Skeletal muscle satellite cell (primary cell): Measurements from ENCODE around the gene PLXNB2.
"Not testable (repeated sequence)": the region's sequence is repeated elsewhere in the genome, so short reads cannot be mapped to it uniquely, and the experiment has no call there.

Source experiments
- H3K27me3 ChIP-seq: 2 replicates; pipeline ENCODE4 v1.7.0; 2013; ENCODE audit warnings: low read length; ENCODE audit not compliant: control insufficient read depth, insufficient read depth
- H3K36me3 ChIP-seq: 2 replicates; pipeline ENCODE4 v1.7.0; 2013; ENCODE audit warnings: mild to moderate bottlenecking, control low read depth, low read length; ENCODE audit not compliant: insufficient read depth
- H3K4me1 ChIP-seq: 2 replicates; pipeline ENCODE4 v1.7.0; 2013; ENCODE audit warnings: low read length; ENCODE audit not compliant: control insufficient read depth, insufficient read depth
- H3K4me2 ChIP-seq: 2 replicates; pipeline ENCODE4 v1.7.0; 2013; ENCODE audit warnings: mild to moderate bottlenecking, low read length
- H3K4me3 ChIP-seq: 2 replicates; pipeline ENCODE4 v1.7.0; 2013; ENCODE audit warnings: low read length
- H3K9ac ChIP-seq: 2 replicates; pipeline ENCODE4 v1.7.0; 2013; ENCODE audit warnings: mild to moderate bottlenecking, low read depth, low read length, moderate library complexity
- H3K9me3 ChIP-seq: replicated peaks from 2 replicates; pipeline ENCODE4 v1.7.0; 2013; ENCODE audit warnings: mild to moderate bottlenecking, control low read depth, low read length

PLXNB2 gene

GRCh38 chr22:50322382-50323104, 15.1 kb upstream of the PLXNB2 start:
- not testable (repeated sequence) for H3K36me3 ChIP-seq, H3K4me3 ChIP-seq, H3K9me3 ChIP-seq, H3K27me3 ChIP-seq, H3K4me2 ChIP-seq, H3K9ac ChIP-seq
- peaks cover 16% of the 10 kb centered on the region for H3K4me1 ChIP-seq

DNA sequence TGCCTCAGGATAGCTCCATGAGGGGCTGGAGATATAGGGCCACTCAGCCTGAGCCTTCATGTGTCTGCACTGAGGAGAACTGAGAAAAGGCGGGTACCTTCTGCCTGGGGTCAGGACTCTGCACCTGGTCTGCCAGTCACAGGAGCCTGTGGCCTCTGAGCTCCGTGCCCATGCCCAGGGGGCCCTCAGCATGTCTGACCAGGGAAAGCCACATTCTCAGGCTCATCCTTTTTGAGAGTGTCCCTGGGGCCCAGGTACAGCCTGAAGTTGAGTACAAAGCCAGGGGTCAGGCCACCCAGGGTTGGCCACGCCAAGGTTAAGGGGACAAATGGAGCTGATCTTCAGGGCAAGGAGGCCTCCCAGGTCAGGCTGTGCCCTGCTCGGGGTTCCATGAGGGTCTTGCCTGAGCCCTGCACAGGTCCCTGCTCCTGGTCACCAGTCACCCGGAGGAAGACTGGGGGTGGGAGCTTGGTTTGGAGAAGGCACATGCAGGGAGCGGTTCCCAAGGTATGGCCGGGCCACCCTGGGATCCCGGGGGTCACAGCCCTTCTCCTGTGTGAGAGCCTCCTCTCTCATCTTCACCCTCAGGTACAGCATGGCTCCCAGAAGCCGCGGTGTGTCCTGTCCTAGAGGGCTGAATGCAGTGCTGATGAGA, 13.4 kb upstream of the PLXNB2 start:
- H3K4me2 ChIP-seq, result no peak overlapping the region
- H3K36me3 ChIP-seq, result no peaks in the 10 kb centered on the region
- H3K4me3 ChIP-seq, result no peak overlapping the region
- no peak overlapping the region for H3K9ac ChIP-seq
- peaks cover 3% of the 10 kb centered on the region for H3K4me1 ChIP-seq
- no peaks in the 10 kb centered on the region for H3K9me3 ChIP-seq
- no peaks in the 10 kb centered on the region for H3K27me3 ChIP-seq

- H3K9me3 ChIP-seq, result no peaks in the 10 kb centered on the region
- no peaks in the 10 kb centered on the region for H3K4me1 ChIP-seq
- H3K36me3 ChIP-seq, result no peaks in the 10 kb centered on the region
- no peak overlapping the region for H3K4me3 ChIP-seq
- no peak overlapping the region for H3K4me2 ChIP-seq
- H3K27me3 ChIP-seq, result no peaks in the 10 kb centered on the region
- H3K9ac ChIP-seq, result no peak overlapping the region
These were observed 12.7 kb upstream of the PLXNB2 start for GRCh38 chr22:50320116-50320515.

- no peaks in the 10 kb centered on the region for H3K9me3 ChIP-seq
- H3K27me3 ChIP-seq, result no peaks in the 10 kb centered on the region
- no peaks in the 10 kb centered on the region for H3K4me1 ChIP-seq
- no peak overlapping the region for H3K9ac ChIP-seq
- H3K4me3 ChIP-seq, result no peak overlapping the region
- no peaks in the 10 kb centered on the region for H3K36me3 ChIP-seq
- H3K4me2 ChIP-seq, result no peak overlapping the region
These were observed 12.1 kb upstream of the PLXNB2 start for GRCh38 chr22:50319503-50319951.

- Histone ChIP-seq H3K9me3 (no peaks in the 10 kb centered on the region), H3K4me2 (no peak overlapping the region), H3K9ac (no peak overlapping the region), H3K36me3 (no peaks in the 10 kb centered on the region), H3K4me1 (no peaks in the 10 kb centered on the region), H3K27me3 (no peaks in the 10 kb centered on the region), H3K4me3 (no peak overlapping the region)
These were observed 11.4 kb upstream of the PLXNB2 start for GRCh38 chr22:50318698-50319411.

- H3K36me3 ChIP-seq, result no peaks in the 10 kb centered on the region
- no peaks in the 10 kb centered on the region for H3K27me3 ChIP-seq
- H3K4me2 ChIP-seq, result no peak overlapping the region
- no peaks in the 10 kb centered on the region for H3K9me3 ChIP-seq
- no peaks in the 10 kb centered on the region for H3K4me1 ChIP-seq
- no peak overlapping the region for H3K9ac ChIP-seq
- H3K4me3 ChIP-seq, result no peak overlapping the region
These were observed 10.9 kb upstream of the PLXNB2 start for GRCh38 chr22:50318356-50318697.

DNA sequence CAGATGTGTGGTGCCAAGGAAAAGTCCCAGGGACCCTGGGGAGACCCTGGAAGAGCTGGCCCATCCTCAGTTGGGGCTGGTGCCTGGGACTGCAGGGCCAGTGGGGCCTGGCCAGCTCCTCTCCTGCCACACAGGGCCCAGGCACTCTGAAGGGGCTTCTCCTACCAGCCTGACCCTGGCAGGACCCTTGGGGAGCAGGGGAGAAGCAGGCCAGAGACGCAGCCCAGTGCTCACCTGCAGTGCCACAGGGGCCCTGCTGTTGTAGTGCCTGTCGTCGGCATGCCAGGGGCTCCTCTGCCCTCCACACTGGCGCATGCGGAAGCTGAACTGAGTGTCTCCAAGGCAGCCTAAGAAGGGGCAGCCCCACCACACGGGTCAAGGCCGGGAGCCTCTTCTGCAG, 10.2 kb upstream of the PLXNB2 start:
- no peaks in the 10 kb centered on the region for H3K27me3 ChIP-seq

GRCh38 chr22:50317178-50317577, 9.7 kb upstream of the PLXNB2 start:
- Histone ChIP-seq H3K4me3 (no peak overlapping the region), H3K36me3 (no peaks in the 10 kb centered on the region)

More for the DNA sequence above, 10.2 kb upstream of the PLXNB2 start:
- H3K36me3 ChIP-seq, result no peaks in the 10 kb centered on the region
- no peak overlapping the region for H3K9ac ChIP-seq
- no peak overlapping the region for H3K4me3 ChIP-seq
- no peak overlapping the region for H3K4me2 ChIP-seq
- H3K9me3 ChIP-seq, result no peaks in the 10 kb centered on the region
- no peaks in the 10 kb centered on the region for H3K4me1 ChIP-seq

GRCh38 chr22:50316114-50317065, 8.9 kb upstream of the PLXNB2 start:
- Histone ChIP-seq H3K4me3 (no peak overlapping the region), H3K36me3 (no peaks in the 10 kb centered on the region), H3K9ac (no peak overlapping the region)

More at GRCh38 chr22:50317178-50317577, 9.7 kb upstream of the PLXNB2 start:
- Histone ChIP-seq H3K9me3 (no peaks in the 10 kb centered on the region), H3K4me2 (no peak overlapping the region), H3K27me3 (no peaks in the 10 kb centered on the region), H3K9ac (no peak overlapping the region), H3K4me1 (no peaks in the 10 kb centered on the region)

GRCh38 chr22:50315289-50316113, 8.1 kb upstream of the PLXNB2 start:
- Histone ChIP-seq H3K4me3 (no peak overlapping the region), H3K36me3 (no peaks in the 10 kb centered on the region), H3K9ac (no peak overlapping the region)

More at GRCh38 chr22:50316114-50317065, 8.9 kb upstream of the PLXNB2 start:
- no peak overlapping the region for H3K4me2 ChIP-seq
- H3K9me3 ChIP-seq, result no peaks in the 10 kb centered on the region
- H3K4me1 ChIP-seq, result no peaks in the 10 kb centered on the region
- H3K27me3 ChIP-seq, result no peaks in the 10 kb centered on the region

More at GRCh38 chr22:50315289-50316113, 8.1 kb upstream of the PLXNB2 start:
- H3K4me1 ChIP-seq, result no peaks in the 10 kb centered on the region
- no peaks in the 10 kb centered on the region for H3K27me3 ChIP-seq
- no peaks in the 10 kb centered on the region for H3K9me3 ChIP-seq
- no peak overlapping the region for H3K4me2 ChIP-seq
